ENCODE results near the gene OVCA2.
A peak's percentile ranks its signal among the peaks of the same experiment; 100 is the strongest.

DNA sequence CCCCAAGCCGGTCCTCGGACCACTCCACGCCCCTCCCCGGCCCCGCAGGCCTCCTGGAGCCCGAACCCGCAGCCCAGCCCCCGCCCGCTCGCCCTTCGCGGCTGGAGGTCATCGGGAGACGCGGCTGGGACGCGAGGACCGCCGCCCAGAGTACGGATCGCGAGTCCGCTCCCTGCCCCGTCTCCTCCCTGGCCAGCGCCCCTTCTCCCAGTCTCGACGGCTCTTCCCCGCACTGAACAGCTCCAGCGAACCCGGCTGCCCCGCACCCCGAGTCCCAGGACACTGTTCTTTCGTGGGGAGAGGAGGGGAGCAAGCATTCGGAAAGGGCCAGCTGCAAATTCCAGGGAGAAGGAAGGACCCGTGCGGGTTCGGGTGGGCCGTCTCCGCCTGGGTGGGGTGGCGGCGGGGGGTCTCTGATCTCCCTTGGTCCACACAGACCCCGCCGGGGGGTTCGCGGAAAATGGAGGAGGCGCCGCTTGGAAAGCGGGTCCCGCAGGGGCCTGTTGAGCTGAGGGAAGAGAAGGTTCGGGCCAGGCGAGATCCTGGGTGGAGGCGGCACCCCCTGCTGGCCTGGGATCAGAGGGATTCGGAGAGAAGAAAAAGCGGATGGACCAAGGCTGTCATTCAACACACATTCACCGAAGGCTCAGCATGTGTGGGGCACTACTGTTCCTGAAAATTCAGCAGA is 16.1 kb upstream of the OVCA2 start:
- TF ChIP-seq HDAC2 (IDR thresholded peaks at IDR 0.05) (no peak), KDM5A (IDR thresholded peaks at IDR 0.05) (no peak), POLR2A (IDR thresholded peaks at IDR 0.05; ENCODE audit: low read length) (no peak), BHLHE40 (IDR thresholded peaks at IDR 0.05; ENCODE audit: low read depth, low read length) (no peak), TP53 (CRISPR knock-in tag; IDR thresholded peaks at IDR 0.05) (no peak), EP300 (IDR thresholded peaks at IDR 0.05) (no peak), CEBPB (IDR thresholded peaks at IDR 0.05) (no peak), JUNB (IDR thresholded peaks at IDR 0.05) (no peak), GATA3 (IDR thresholded peaks at IDR 0.05; ENCODE audit: borderline replicate concordance) (no peak)
- TF ChIP-seq, protein P1, sequence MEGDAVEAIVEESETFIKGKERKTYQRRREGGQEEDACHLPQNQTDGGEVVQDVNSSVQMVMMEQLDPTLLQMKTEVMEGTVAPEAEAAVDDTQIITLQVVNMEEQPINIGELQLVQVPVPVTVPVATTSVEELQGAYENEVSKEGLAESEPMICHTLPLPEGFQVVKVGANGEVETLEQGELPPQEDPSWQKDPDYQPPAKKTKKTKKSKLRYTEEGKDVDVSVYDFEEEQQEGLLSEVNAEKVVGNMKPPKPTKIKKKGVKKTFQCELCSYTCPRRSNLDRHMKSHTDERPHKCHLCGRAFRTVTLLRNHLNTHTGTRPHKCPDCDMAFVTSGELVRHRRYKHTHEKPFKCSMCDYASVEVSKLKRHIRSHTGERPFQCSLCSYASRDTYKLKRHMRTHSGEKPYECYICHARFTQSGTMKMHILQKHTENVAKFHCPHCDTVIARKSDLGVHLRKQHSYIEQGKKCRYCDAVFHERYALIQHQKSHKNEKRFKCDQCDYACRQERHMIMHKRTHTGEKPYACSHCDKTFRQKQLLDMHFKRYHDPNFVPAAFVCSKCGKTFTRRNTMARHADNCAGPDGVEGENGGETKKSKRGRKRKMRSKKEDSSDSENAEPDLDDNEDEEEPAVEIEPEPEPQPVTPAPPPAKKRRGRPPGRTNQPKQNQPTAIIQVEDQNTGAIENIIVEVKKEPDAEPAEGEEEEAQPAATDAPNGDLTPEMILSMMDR (IDR thresholded peaks at IDR 0.05) = peak; percentile 90
- TF ChIP-seq, protein P2, sequence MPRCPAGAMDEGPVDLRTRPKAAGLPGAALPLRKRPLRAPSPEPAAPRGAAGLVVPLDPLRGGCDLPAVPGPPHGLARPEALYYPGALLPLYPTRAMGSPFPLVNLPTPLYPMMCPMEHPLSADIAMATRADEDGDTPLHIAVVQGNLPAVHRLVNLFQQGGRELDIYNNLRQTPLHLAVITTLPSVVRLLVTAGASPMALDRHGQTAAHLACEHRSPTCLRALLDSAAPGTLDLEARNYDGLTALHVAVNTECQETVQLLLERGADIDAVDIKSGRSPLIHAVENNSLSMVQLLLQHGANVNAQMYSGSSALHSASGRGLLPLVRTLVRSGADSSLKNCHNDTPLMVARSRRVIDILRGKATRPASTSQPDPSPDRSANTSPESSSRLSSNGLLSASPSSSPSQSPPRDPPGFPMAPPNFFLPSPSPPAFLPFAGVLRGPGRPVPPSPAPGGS (IDR thresholded peaks at IDR 0.05) = no peak
- TF ChIP-seq, protein P3, sequence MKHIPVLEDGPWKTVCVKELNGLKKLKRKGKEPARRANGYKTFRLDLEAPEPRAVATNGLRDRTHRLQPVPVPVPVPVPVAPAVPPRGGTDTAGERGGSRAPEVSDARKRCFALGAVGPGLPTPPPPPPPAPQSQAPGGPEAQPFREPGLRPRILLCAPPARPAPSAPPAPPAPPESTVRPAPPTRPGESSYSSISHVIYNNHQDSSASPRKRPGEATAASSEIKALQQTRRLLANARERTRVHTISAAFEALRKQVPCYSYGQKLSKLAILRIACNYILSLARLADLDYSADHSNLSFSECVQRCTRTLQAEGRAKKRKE (CRISPR knock-in tag; IDR thresholded peaks at IDR 0.05; ENCODE audit: low read depth) = no peak
- TF ChIP-seq, protein P4, sequence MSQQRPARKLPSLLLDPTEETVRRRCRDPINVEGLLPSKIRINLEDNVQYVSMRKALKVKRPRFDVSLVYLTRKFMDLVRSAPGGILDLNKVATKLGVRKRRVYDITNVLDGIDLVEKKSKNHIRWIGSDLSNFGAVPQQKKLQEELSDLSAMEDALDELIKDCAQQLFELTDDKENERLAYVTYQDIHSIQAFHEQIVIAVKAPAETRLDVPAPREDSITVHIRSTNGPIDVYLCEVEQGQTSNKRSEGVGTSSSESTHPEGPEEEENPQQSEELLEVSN (IDR thresholded peaks at IDR 0.05; ENCODE audit: borderline replicate concordance, low read depth) = no peak

All from A549 (cell line).